Keratinocyte (primary cell): ENCODE results near the gene BICD1. TPM values are rescaled to one million over a fixed set of nuclear protein-coding genes. Genes with fewer than 3 reads are reported as not detected.
A peak's percentile ranks its signal among the peaks of the same experiment; 100 is the strongest.

Source experiments
- DNase-seq: peaks from one replicate; pipeline ENCODE4 v3.0.0-alpha.2; 2011; ENCODE audit warnings: low read depth, missing footprints, low spot score
- FAIRE-seq: peaks from 2 replicates; lab custom pipeline; 2011; peaks lifted over from hg19 to GRCh38; lab: Jason Lieb, UNC
- H2AFZ ChIP-seq: 2 replicates; pipeline ENCODE4 v1.6.0; 2012; ENCODE audit warnings: low read length, control low read depth, inconsistent platforms; ENCODE audit not compliant: control insufficient read depth
- H3K27ac ChIP-seq: 2 replicates; pipeline ENCODE4 v1.5.1; 2011; ENCODE audit warnings: low read length; ENCODE audit not compliant: control insufficient read depth, insufficient read depth
- H3K27me3 ChIP-seq: 3 replicates; pipeline ENCODE4 v1.6.0; 2011; ENCODE audit warnings: low read length; ENCODE audit not compliant: control insufficient read depth, insufficient read depth; ENCODE audit errors: extremely low read depth
- H3K36me3 ChIP-seq, 2 experiments: 2 replicates in 1 of 2; 3 replicates in 1 of 2; pipeline ENCODE4 v1.5.1; 2011; ENCODE audit warnings: low read length in 2 of 2, mild to moderate bottlenecking in 1 of 2; ENCODE audit not compliant: control insufficient read depth in 2 of 2, insufficient read depth in 2 of 2; ENCODE audit errors: extremely low read depth in 1 of 2
- H3K4me1 ChIP-seq: 3 replicates; pipeline ENCODE4 v1.5.1; 2011; ENCODE audit warnings: low read length; ENCODE audit not compliant: control insufficient read depth, insufficient read depth; ENCODE audit errors: extremely low read depth
- H3K4me2 ChIP-seq: 3 replicates; pipeline ENCODE4 v1.6.0; 2011; ENCODE audit warnings: low read depth, low read length; ENCODE audit not compliant: control insufficient read depth, insufficient read depth; ENCODE audit errors: extremely low read depth
- H3K4me3 ChIP-seq, 3 experiments: fragments of 200-600 bp in 1 of 3; sonication (generic) in 1 of 3; 2 replicates in 2 of 3; 3 replicates in 1 of 3; pipeline ENCODE4 v1.5.1; 2011 to 2016; ENCODE audit warnings: low read length in 3 of 3, mild to moderate bottlenecking in 3 of 3, control low read depth in 2 of 3, inconsistent platforms in 1 of 3, low read depth in 1 of 3, mixed read lengths in 1 of 3, mixed run types in 1 of 3, moderate library complexity in 1 of 3; ENCODE audit not compliant: control insufficient read depth in 2 of 3, insufficient read depth in 2 of 3; ENCODE audit errors: extremely low read depth in 1 of 3
- H3K79me2 ChIP-seq: 2 replicates; pipeline ENCODE4 v1.6.0; 2012; ENCODE audit warnings: low read length; ENCODE audit not compliant: control insufficient read depth, insufficient read depth
- H3K9ac ChIP-seq: 3 replicates; pipeline ENCODE4 v1.6.0; 2011; ENCODE audit warnings: low read length; ENCODE audit not compliant: control insufficient read depth, insufficient read depth; ENCODE audit errors: extremely low read depth
- H3K9me1 ChIP-seq: 3 replicates; pipeline ENCODE4 v1.6.0; 2011; ENCODE audit warnings: low read length; ENCODE audit not compliant: control insufficient read depth, insufficient read depth; ENCODE audit errors: extremely low read depth
- H3K9me3 ChIP-seq: 2 replicates; pipeline ENCODE4 v1.5.1; 2012; ENCODE audit warnings: low read depth, low read length; ENCODE audit not compliant: control insufficient read depth
- H4K20me1 ChIP-seq: 3 replicates; pipeline ENCODE4 v1.6.0; 2011; ENCODE audit warnings: low read length; ENCODE audit not compliant: control insufficient read depth, insufficient read depth; ENCODE audit errors: extremely low read depth
- CTCF ChIP-seq, 3 experiments: IDR thresholded peaks in 1 of 3; conservative IDR thresholded peaks in 1 of 3; optimal IDR thresholded peaks in 1 of 3; 2 replicates in 2 of 3; 3 replicates in 1 of 3; pipeline versions ENCODE3 to v1.5.1; 2011; ENCODE audit warnings: low read length in 3 of 3, mild to moderate bottlenecking in 3 of 3, moderate library complexity in 2 of 3, control low read depth in 1 of 3, inconsistent platforms in 1 of 3; ENCODE audit not compliant: insufficient read depth in 2 of 3; ENCODE audit errors: extremely low read depth in 1 of 3
- EZH2 ChIP-seq: IDR thresholded peaks from one replicate; pipeline ENCODE4 v1.6.1; 2012; ENCODE audit warnings: inconsistent platforms, mild to moderate bottlenecking, low read length, moderate library complexity
- dilution Hi-C: fragments of 300-500 bp; cut with MboI; formaldehyde crosslinking; loops from one replicate; pipeline ENCODE4 v1.7.0; 2020; ENCODE audit warnings: low sequenced_read_pairs; ENCODE audit not compliant: extremely low pct_ligation_motif_present
- polyA plus RNA-seq, 5 experiments: library from polyadenylated mRNA; depleted of rRNA in 3 of 5; stranded (reverse) in 3 of 5; stranded (forward) in 1 of 5; unstranded in 1 of 5; fragments of >200 nt; gene quantifications; 1 replicate in 1 of 5; 2 replicates in 3 of 5; 3 replicates in 1 of 5; pipeline versions ENCODE4 v1.2.1 to v1.2.3, GENCODE V29; 2011 to 2012; ENCODE audit warnings: missing spikeins in 2 of 5, low read depth in 1 of 5, low replicate concordance in 1 of 5

BICD1 gene
- polyA plus RNA-seq, 1 donor (not counting 4 experiments of a cell fraction or from before 2014, with no cell fraction given), result 10.2 TPM

- DNase-seq, result no peak
- no peaks in the 10 kb centered on the region for H3K27me3 ChIP-seq
- no peak overlapping the region for H3K27ac ChIP-seq
- H3K4me3 ChIP-seq, result no peak overlapping the region
- H3K9me3 ChIP-seq, result no peaks in the 10 kb centered on the region
- no peaks in the 10 kb centered on the region for H4K20me1 ChIP-seq
- dilution Hi-C loops, result no loop called here
- H2AFZ ChIP-seq, result no peak overlapping the region
- no peak overlapping the region for H3K4me2 ChIP-seq
- H3K9ac ChIP-seq, result no peak overlapping the region
- no peak for TF ChIP-seq CTCF (optimal IDR thresholded peaks at IDR 0.05 in 1 of 3, IDR thresholded peaks at IDR 0.05 in 1 of 3, conservative IDR thresholded peaks at IDR 0.05 in 1 of 3; ENCODE audit: extremely low read depth in 1 of 3, insufficient read depth in 2 of 3, low read length in 3 of 3)
- TF ChIP-seq EZH2, result no peak
- peaks cover 3 to 5% of the 10 kb centered on the region in 2 experiments for H3K36me3 ChIP-seq
- no peaks in the 10 kb centered on the region for H3K4me1 ChIP-seq
- no peaks in the 10 kb centered on the region for H3K79me2 ChIP-seq
- H3K9me1 ChIP-seq, result no peaks in the 10 kb centered on the region
- FAIRE-seq, result no peak
These were observed 236.8 kb downstream of the BICD1 start for GRCh38 chr12:32343496-32343895.

- Histone ChIP-seq H3K9me1 (no peaks in the 10 kb centered on the region), H3K9ac (no peak overlapping the region), H3K27me3 (no peaks in the 10 kb centered on the region), H3K4me1 (no peaks in the 10 kb centered on the region), H3K27ac (no peak overlapping the region), H3K36me3 (peaks cover 1% of the 10 kb centered on the region in 2 experiments), H4K20me1 (no peaks in the 10 kb centered on the region), H3K9me3 (no peaks in the 10 kb centered on the region), H3K79me2 (no peaks in the 10 kb centered on the region), H2AFZ (no peak overlapping the region), H3K4me2 (no peak overlapping the region), H3K4me3 (no peak overlapping the region)
- peak in 1 of 3 experiments; percentile 33 for TF ChIP-seq CTCF (optimal IDR thresholded peaks at IDR 0.05 in 1 of 3, IDR thresholded peaks at IDR 0.05 in 1 of 3, conservative IDR thresholded peaks at IDR 0.05 in 1 of 3; ENCODE audit: extremely low read depth in 1 of 3, insufficient read depth in 2 of 3, low read length in 3 of 3)
- TF ChIP-seq EZH2, result no peak
- DNase-seq, result no peak
- dilution Hi-C loops, result no loop called here
- FAIRE-seq, result no peak
These were observed 237.4 kb downstream of the BICD1 start for GRCh38 chr12:32344047-32344446.
